ENCODE measurements around the gene NUDC. TPM values are rescaled to one million over a fixed set of nuclear protein-coding genes. Genes with fewer than 3 reads are reported as not detected.
A peak's percentile ranks its signal among the peaks of the same experiment; 100 is the strongest.

Gene NUDC
- total RNA-seq, 1 experiment from 2014 or later: 161 TPM

DNA sequence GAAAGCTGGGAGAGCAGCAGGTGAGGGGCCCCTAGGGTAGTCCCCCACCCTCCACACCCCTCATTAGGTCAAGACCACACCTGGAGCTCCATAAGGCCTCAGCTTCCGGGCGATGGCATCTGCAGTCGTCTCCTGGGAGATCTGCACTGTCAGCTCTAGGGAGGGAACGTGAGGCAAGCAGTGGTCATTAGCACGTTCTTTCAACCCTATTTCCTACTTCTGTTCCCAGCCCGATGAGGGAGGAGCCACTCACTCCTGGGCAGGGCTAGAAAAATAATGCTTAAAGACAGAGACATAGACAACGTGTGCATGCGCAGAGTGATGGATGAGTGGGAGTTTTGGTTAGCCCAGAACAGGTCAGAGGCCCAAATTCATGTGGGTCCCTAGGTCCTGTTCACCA, 29.1 kb downstream of the NUDC start:
- no peak overlapping the region for H3K4me3 ChIP-seq (ENCODE audit: low read depth in 2 of 2, low read length in 2 of 2)
- intact Hi-C loops (cut with micrococcal nuclease; ENCODE audit: unreplicated experiment): no loop called here
- no peaks in the 10 kb centered on the region for H3K36me3 ChIP-seq (ENCODE audit: control insufficient read depth, insufficient read depth, low read length)
- H3K9me3 ChIP-seq (ENCODE audit: control insufficient read depth, insufficient read depth, low read depth, low read length): no peaks in the 10 kb centered on the region
- BruUV-seq (replicated peaks): no TSS peak
- TF ChIP-seq, protein P1, sequence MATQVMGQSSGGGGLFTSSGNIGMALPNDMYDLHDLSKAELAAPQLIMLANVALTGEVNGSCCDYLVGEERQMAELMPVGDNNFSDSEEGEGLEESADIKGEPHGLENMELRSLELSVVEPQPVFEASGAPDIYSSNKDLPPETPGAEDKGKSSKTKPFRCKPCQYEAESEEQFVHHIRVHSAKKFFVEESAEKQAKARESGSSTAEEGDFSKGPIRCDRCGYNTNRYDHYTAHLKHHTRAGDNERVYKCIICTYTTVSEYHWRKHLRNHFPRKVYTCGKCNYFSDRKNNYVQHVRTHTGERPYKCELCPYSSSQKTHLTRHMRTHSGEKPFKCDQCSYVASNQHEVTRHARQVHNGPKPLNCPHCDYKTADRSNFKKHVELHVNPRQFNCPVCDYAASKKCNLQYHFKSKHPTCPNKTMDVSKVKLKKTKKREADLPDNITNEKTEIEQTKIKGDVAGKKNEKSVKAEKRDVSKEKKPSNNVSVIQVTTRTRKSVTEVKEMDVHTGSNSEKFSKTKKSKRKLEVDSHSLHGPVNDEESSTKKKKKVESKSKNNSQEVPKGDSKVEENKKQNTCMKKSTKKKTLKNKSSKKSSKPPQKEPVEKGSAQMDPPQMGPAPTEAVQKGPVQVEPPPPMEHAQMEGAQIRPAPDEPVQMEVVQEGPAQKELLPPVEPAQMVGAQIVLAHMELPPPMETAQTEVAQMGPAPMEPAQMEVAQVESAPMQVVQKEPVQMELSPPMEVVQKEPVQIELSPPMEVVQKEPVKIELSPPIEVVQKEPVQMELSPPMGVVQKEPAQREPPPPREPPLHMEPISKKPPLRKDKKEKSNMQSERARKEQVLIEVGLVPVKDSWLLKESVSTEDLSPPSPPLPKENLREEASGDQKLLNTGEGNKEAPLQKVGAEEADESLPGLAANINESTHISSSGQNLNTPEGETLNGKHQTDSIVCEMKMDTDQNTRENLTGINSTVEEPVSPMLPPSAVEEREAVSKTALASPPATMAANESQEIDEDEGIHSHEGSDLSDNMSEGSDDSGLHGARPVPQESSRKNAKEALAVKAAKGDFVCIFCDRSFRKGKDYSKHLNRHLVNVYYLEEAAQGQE (IDR thresholded peaks at IDR 0.05; ENCODE audit: insufficient read depth in 1 of 2, low read depth in 2 of 2, low read length in 1 of 2): no peak
- TF ChIP-seq POLR2AphosphoS5 (IDR thresholded peaks at IDR 0.05; ENCODE audit: low read depth, low read length) (no peak), SIN3A (IDR thresholded peaks at IDR 0.05; ENCODE audit: borderline replicate concordance, insufficient read depth, low read depth, low read length) (no peak), TCF7L2 (IDR thresholded peaks at IDR 0.05; ENCODE audit: low read depth, low read length) (no peak)
- TF ChIP-seq, protein P2, sequence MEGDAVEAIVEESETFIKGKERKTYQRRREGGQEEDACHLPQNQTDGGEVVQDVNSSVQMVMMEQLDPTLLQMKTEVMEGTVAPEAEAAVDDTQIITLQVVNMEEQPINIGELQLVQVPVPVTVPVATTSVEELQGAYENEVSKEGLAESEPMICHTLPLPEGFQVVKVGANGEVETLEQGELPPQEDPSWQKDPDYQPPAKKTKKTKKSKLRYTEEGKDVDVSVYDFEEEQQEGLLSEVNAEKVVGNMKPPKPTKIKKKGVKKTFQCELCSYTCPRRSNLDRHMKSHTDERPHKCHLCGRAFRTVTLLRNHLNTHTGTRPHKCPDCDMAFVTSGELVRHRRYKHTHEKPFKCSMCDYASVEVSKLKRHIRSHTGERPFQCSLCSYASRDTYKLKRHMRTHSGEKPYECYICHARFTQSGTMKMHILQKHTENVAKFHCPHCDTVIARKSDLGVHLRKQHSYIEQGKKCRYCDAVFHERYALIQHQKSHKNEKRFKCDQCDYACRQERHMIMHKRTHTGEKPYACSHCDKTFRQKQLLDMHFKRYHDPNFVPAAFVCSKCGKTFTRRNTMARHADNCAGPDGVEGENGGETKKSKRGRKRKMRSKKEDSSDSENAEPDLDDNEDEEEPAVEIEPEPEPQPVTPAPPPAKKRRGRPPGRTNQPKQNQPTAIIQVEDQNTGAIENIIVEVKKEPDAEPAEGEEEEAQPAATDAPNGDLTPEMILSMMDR (IDR thresholded peaks at IDR 0.05): no peak
- H3K27me3 ChIP-seq (ENCODE audit: control insufficient read depth, insufficient read depth, low read length): no peaks in the 10 kb centered on the region
- peaks cover 7% of the 10 kb centered on the region; the same call in 1 of the 2 replicates for H3K4me1 ChIP-seq (ENCODE audit: control insufficient read depth, insufficient read depth, low read length)
- in situ Hi-C loops (cut with HindIII; ENCODE audit: low pct_unique_long_range_greater_than_20kb, low sequenced_read_pairs): no loop called here
- ATAC-seq (peak; percentile 18; the same call in 1 of the 2 replicates), DNase-seq (ENCODE audit: low read depth, low spot score) (no peak)
- ChIA-PET POLR2A (interaction anchor here (0.6 kb wide), 2 partner anchors 227 to 351 kb away, joined by 3 to 4 read pairs; no protein-coding TSS in a partner anchor), CTCF (interaction anchor here (1.1 kb wide), 1 partner anchor 47 kb away, joined by 7 read pairs; no protein-coding TSS in a partner anchor)
- H3K27ac ChIP-seq (ENCODE audit: low read length): no peak overlapping the region

DNA sequence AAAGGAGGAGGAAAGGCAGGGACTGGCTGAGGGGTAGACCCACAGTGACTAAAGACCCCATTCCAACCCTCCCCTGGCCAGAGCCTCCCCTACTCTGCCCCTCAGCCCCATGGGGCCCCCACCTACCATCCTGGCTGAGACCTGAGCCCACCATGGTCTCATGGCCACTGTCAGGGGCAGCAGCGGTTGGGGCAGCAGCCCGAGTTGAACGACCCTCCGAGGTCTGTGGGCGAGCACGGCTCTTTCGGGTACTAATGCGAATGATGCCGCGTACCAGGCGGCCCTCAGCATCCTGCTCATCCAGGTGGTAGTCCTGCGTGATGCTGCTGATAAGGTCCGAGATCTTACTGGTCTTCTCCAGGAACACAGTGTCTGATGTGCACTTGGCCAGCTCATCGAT, 29.7 kb downstream of the NUDC start:
- TF ChIP-seq SIN3A (IDR thresholded peaks at IDR 0.05; ENCODE audit: borderline replicate concordance, insufficient read depth, low read depth, low read length): no peak
- no peak for TF ChIP-seq TCF7L2 (IDR thresholded peaks at IDR 0.05; ENCODE audit: low read depth, low read length)
- TF ChIP-seq, protein P1 (IDR thresholded peaks at IDR 0.05; ENCODE audit: insufficient read depth in 1 of 2, low read depth in 2 of 2, low read length in 1 of 2): no peak
- no peak for TF ChIP-seq POLR2AphosphoS5 (IDR thresholded peaks at IDR 0.05; ENCODE audit: low read depth, low read length)
- TF ChIP-seq, protein P2 (IDR thresholded peaks at IDR 0.05): no peak
- intact Hi-C loops (cut with micrococcal nuclease; ENCODE audit: unreplicated experiment) (no loop called here), in situ Hi-C loops (cut with HindIII; ENCODE audit: low pct_unique_long_range_greater_than_20kb, low sequenced_read_pairs) (no loop called here)
- POLR2A ChIA-PET: no interaction called here
- Histone ChIP-seq H3K27ac (ENCODE audit: low read length) (no peak overlapping the region), H3K36me3 (ENCODE audit: control insufficient read depth, insufficient read depth, low read length) (no peaks in the 10 kb centered on the region), H3K27me3 (ENCODE audit: control insufficient read depth, insufficient read depth, low read length) (no peaks in the 10 kb centered on the region), H3K4me1 (ENCODE audit: control insufficient read depth, insufficient read depth, low read length) (peaks cover 7% of the 10 kb centered on the region; the same call in 1 of the 2 replicates), H3K4me3 (ENCODE audit: low read depth in 2 of 2, low read length in 2 of 2) (no peak overlapping the region), H3K9me3 (ENCODE audit: control insufficient read depth, insufficient read depth, low read depth, low read length) (peaks cover 4% of the 10 kb centered on the region; the same call in 1 of the 2 replicates)
- CTCF ChIA-PET: no interaction called here
- no TSS peak for BruUV-seq (replicated peaks)
- DNase-seq (ENCODE audit: low read depth, low spot score) (no peak), ATAC-seq (no peak)

All from Panc1 (cell line).